ENCODE results near the gene TBC1D30.

The TBC1D30 gene

DNA sequence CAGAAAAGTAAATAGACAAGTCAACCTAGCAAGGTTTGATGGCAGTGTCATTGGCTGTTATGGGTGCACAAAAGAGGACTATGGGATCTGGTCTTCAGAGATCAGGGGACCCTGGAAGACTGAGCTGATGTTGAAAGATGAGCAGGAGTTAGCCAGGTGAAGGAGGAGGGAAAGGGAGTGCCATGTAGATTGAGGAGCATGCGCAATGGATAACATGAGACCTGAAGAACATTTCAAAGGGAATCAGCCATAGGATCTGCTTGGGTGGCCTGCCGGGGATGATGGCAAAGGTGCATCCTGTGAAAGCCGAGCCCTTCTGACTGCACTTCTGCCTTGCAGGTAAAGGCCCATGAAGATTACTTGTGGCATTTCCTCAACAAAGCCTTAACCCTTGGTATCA lies 90.8 kb downstream of the TBC1D30 start:
- DNase-seq: no peak

DNA sequence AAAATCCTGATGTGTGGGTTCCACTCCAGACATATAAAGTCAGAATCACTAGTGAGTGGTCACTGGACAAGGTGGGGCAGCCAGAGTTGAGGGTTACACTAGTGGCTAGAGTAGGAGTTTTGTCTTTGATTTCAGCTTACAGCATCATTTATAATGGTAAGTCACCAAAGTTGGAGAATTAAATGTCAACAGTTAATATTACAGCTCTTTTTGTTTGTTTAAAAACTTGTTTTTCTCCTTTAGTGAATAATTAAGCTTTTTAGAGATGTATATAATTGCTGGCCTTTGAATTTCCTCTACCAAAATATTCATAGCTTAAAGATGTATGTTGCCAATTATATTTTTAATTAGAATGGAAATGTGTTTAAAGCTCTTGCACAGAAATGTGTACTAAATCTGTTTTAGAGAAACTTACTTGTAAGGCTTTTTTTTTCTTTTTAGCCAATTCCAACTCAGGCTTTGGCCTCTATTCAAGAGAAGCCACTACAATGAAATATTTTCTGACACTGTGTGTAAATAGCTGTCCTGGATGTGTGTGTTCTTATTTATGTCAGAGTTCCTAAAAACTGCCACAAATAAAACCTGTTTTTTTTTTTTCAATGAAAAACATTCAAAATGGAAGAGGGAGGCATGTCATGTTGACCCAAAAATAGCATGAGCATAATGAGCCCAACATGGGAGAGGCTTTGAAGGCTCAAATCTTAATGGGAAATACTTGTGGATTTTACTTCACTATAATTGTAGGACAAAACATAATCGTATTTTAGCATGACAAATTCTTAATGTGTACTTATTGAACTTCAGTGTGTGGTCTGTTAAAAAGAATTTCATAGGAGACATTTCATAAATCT lies 92.2 kb downstream of the TBC1D30 start:
- DNase-seq: no peak

DNA sequence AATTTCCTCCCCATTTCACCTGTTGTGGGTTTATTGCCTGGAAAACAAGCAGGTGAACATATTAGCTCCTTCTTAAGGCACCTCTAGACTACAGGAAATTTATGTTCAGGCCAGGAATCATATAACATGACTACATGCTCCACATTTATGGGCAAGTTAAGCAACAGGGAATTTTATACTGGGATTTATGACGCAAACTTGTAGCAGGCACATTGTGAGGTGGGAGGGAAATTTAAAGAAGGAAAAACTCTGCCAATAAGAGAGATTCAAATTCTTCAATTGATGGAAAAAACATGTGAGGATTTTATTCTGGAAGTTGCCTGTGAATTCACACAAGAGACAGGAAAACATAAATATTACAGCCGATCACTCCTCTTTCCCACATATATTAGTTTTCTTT lies 93.9 kb downstream of the TBC1D30 start:
- DNase-seq: no peak

DNA sequence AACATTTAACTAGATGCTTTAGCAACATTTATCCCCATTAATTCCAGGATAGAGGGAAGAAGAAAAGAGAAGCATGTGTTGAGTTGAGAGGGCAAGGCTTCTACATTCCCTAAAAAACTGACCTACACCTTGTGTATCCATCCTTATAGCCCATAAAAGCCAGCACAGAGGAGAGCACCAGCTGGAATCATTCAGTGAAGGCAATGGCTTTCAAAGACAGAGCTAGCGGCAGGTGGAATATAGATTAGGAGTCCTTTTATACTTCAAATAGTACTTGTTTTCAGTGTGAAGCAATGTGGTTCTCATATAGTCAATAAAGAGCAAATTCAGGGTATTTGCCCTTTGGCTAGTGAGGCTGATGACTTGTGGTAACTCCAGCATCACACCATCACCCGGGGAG lies 94.4 kb downstream of the TBC1D30 start:
- no peak for DNase-seq

DNA sequence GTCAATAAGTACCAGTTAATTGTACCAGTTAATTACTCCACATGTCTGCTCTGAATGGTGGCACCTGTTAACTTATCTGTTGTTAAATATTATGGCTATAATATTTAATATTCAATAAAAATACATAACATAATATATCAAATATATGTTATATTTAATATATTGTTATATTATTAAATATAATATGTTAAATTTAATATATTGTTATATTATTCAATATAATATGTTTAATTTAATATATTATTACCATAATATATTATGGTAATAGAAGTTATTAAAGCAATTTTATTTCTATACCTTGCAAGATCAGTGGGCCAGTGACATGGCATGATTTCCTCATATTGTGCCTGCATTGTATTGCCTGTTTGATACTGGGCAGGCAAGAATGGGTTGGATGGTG lies 98.4 kb downstream of the TBC1D30 start:
- no peak for DNase-seq

DNA sequence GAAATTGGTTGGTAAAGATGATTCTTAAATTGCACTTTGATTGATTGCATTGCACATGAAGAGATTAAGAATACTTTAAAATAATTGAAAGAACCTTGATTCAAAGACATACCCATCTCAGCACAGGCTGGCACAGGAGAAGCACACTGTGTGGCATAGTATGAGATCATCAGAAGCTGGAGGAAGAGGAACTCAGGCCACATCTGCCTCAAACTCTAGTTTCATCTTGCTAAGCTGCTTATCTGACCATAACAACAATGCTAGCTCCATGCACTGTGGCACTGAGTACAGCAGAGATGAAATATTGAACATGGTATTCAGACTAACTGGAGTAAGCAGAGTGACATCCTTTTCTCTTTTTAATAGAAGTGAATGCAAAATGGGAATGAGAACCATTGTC lies 99.1 kb downstream of the TBC1D30 start:
- DNase-seq: no peak
